Cardiac fibroblast (primary cell): ENCODE measurements around the gene CPNE2.
"Not testable (repeated sequence)": the region's sequence is repeated elsewhere in the genome, so short reads cannot be mapped to it uniquely, and the experiment has no call there.

Experiments
- DNase-seq, 2 donors: peaks; one replicate each; pipeline versions ENCODE4 v3.0.0 to v3.0.0-alpha.2; 2010; ENCODE audit warnings: low read depth in 2 of 2
- H3K4me3 ChIP-seq, 2 donors: replicated peaks in 1 of 2; 1 replicate in 1 of 2; 2 replicates in 1 of 2; pipeline ENCODE4 v1.5.1; 2011; ENCODE audit warnings: low read depth in 2 of 2, low read length in 2 of 2, mild to moderate bottlenecking in 2 of 2, moderate library complexity in 1 of 2
- TF ChIP-seq, protein P1 (sequence below): IDR thresholded peaks from one replicate; pipeline ENCODE4 v1.5.1; 2011; ENCODE audit warnings: low read depth, mild to moderate bottlenecking, low read length, inconsistent platforms

The CPNE2 gene

DNA sequence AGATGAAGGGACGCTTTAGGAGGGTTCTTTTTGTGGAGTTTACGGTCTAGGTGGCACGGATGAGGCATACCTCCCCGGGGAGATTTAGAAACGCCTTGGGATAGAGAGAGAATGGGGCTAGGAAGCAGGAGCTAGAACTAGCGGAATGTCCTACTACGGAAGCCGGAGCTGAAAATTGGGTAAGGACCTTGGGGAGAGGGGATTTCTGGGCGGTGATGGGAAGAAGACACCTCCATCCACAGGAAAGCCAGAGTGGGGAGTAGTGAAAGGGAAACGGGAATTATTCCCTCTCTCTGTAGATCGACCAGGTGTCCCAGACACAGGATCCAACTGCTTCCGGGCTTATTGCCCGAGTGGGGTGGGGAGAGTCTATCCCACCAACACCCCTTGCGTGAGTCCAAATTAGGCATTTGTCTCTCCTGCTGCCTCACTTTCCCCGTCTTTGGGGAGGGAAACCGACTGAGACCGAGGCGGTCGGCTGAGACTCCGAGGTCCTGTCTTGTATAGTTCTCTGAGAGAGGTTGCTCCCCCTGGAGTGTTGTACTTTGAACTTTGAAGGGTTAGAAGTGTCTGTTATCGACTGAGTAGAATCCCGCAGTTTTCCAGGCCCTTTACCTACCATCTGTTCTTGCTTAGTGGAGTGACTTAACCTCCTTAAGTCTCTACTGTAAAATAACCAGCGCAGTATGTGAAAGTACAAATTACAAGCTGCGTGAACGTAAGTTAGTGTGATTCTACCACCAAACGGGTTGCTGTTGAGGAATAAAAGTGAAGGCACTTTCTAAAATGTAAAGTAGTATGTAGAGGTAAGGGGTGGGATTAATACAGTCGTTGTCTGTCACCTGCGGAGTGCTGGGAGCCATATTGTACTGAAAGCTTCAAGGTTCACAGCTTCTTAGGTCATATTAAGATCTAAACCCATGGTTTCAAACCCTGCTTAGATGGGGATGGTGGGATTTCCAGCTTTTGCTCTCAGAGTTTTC is 94.8 kb downstream of the CPNE2 start:
- DNase-seq, result peak in 1 of 2 donors; percentile 52
- TF ChIP-seq, protein P1, sequence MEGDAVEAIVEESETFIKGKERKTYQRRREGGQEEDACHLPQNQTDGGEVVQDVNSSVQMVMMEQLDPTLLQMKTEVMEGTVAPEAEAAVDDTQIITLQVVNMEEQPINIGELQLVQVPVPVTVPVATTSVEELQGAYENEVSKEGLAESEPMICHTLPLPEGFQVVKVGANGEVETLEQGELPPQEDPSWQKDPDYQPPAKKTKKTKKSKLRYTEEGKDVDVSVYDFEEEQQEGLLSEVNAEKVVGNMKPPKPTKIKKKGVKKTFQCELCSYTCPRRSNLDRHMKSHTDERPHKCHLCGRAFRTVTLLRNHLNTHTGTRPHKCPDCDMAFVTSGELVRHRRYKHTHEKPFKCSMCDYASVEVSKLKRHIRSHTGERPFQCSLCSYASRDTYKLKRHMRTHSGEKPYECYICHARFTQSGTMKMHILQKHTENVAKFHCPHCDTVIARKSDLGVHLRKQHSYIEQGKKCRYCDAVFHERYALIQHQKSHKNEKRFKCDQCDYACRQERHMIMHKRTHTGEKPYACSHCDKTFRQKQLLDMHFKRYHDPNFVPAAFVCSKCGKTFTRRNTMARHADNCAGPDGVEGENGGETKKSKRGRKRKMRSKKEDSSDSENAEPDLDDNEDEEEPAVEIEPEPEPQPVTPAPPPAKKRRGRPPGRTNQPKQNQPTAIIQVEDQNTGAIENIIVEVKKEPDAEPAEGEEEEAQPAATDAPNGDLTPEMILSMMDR, result no peak
- H3K4me3 ChIP-seq, result peak overlapping the region; percentile 92 to 97

DNA sequence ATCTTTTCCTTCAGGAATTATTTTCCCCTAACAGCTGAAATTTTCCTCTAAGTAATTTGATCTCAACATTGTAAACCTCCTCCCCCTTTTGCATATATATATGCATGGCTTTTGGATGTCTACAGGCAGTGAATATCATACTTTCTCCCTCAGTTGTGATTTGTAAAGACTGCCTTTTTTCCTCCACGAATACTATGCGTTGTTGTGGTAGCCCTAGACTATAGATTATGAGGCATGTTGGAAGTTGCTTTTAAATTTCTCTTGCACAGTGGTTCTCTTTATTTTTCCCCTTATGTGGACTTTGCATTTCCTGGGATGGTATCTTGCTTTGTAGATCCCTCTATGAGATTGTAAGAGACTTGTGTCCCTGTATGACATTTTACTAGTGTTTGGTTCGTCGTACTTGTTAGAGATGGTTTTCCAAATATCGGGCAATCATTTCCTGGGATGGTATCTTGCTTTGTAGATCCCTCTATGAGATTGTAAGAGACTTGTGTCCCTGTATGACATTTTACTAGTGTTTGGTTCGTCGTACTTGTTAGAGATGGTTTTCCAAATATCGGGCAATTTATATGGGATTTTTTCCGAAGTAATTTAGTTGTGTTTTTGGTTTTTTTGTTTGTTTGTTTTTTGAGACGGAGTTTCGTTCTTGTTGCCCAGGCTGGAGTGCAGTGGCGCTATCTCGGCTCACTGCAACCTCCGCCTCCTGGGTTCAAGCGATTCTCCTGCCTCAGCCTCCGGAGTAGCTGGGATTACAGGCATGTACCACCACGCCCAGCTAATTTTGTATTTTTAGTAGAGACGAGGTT is 95.7 kb downstream of the CPNE2 start:
- not testable (repeated sequence) for DNase-seq
- peak overlapping the region; percentile 92 to 97 for H3K4me3 ChIP-seq

DNA sequence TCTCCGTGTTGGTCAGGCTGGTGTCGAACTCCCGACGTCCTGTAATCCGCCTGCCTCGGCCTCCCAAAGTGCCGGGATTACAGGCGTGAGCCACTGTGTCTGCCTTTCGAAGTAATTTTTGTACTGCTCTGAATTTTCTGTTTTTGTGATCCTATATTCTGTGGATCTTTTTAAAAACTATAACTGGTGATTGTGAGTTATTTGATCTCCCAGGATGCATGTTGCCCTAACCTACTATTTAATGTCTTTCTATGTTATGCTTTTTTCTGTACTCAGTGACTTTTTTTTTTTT is 96.3 kb downstream of the CPNE2 start:
- H3K4me3 ChIP-seq, result no peak overlapping the region
- DNase-seq, result no peak
- TF ChIP-seq, protein P1, result no peak

DNA sequence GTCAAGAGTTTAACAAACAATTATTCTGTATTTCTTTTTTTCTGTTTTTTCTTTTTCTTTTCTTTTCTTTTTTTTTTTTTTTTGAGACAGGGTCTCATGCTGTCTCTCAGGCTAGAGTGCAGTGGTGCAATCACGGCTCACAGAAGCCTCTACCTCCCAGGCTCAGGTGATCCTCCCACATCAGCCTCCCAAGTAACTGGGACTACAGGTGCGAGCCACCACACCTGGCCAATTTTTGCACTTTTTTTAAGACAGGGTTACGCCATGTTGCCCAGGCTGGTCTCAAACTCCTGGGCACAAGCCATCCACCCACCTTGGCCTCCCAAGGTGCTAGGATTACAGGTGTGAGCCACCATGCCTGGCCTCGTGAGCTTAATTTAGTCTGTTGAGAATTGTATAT is 97.1 kb downstream of the CPNE2 start:
- H3K4me3 ChIP-seq, DNase-seq: not testable (repeated sequence)

DNA sequence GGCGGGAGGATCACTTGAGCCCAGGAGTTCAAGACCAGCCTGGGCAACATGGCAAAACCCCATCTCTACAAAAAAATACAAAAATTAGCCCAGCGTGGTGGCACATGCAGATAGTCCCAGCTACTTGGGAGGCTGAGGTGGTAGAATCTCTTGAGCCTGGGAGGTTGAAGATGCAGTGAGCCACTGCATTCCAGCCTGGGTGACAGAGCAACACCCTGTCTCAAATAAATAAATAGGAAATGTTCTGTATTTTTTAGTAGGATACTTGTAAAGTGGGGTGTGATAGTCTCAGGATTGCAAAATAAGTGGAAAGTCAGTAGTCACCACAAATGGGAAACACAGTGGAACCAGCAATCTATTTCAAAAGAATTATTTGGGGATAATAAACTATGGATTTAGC is 97.8 kb downstream of the CPNE2 start:
- DNase-seq, result no peak
- TF ChIP-seq, protein P1, result no peak

DNA sequence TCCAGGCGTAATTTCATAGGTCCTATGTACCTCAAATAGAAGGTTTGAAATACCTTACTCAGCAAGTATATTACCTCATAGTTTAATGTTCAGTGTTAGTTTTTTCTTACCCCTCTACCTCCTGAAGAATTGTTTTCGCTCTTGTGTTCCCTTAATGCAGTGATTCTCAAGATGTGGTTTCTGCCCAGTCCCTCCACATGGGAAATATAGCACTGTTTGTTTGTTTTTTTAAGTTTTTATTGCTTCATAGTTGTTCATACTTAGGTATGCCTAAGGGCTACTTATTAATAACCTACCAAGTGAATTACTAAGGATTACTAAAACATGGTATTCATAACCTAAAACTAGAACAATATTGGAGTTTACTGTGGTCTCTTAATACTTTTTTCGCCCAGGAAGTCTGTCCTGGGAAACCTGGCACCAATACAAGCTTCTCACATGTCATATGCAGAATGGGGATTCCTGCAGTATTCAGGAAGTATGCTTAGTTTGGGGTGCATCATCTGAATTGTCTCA is 98.7 kb downstream of the CPNE2 start:
- DNase-seq, result peak in 1 of 2 donors; percentile 86
- no peak overlapping the region for H3K4me3 ChIP-seq
- TF ChIP-seq, protein P1, result no peak

More for the DNA sequence above, 97.8 kb downstream of the CPNE2 start:
- H3K4me3 ChIP-seq, result no peak overlapping the region

DNA sequence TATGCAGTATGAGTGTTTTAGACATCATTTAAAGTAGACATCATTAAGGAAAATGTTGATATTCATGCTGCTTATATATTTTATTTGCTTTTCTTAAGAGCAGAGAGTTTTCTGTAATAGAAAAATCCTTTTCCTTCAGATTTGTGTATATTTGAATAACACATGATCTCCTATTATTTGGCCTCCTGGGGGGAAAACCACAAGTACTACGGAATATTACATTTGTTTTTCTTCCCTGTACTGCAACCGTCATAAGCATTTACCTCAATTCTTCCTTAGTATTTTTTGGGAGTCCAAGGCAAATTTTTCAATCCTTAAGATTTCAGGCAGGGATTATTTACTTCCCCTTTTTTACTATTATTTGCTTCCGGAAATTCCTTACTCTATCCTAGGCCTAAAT is 99.8 kb downstream of the CPNE2 start:
- no peak overlapping the region for H3K4me3 ChIP-seq
- DNase-seq, result peak in 1 of 2 donors; percentile 57
- TF ChIP-seq, protein P1, result no peak
